ENCODE results near the gene KIAA1191. TPM values are rescaled to one million over a fixed set of nuclear protein-coding genes. Genes with fewer than 3 reads are reported as not detected.

The KIAA1191 gene
- total RNA-seq, 3 donors from 2014 or later (not counting 1 experiment from before 2014, with no cell fraction given): 36.8 to 76.3 (median 75.7) TPM

DNA sequence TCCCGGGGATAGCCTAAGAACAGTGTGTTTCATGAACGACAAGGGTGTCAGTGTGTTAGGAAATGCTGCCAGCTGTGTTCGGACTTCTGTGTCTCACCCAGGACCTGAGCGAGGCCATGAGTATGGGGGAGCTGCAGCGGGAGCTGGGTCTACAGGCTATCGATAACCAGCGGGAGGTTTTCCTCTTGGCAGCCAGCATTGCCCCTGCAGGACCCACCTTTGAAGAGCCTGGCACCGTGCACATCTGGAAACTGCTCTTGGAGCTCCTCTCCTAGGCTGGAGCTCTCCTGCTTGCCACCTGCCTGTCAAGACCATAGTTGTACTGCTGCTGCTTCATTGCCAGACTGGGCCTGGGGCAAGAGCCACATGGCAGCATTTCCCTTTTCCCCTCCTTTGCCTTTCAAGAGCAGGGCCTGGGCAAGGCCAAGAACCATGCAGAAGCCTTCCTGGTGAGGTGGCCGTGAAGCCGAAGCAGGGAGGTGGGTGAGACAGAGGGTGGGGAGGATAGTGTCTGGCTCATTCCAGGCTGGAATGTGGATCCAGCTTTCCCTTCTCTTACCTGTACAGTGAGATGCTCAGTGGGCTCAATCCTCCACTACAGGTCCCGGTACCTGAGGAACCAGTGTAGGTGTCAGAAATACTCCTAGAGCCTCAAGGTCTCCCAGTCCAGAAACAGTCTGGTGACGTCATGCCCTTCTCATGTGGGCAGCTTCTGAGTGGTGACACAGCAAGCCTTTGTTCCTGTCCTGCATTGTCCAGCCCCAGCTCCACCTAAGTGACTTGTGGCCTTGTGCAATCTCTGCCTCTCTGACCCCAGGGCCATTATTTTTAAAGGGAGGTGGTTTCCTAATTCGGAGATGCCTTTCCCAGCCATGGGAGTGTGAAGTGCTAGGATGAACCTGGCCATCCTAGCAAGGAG, 10.3 kb upstream of the KIAA1191 start:
- H3K36me3 ChIP-seq (ENCODE audit: control insufficient read depth, insufficient read depth, low read length): no peaks in the 10 kb centered on the region
- 94% methylated on average over 13 of the region's 13 CpGs for WGBS (ENCODE audit: insufficient coverage)
- Mint-ChIP-seq H3K36me3 (peaks cover 6% of the 10 kb centered on the region), H3K27ac (no peak overlapping the region), H3K27me3 (ENCODE audit: low read depth in 2 of 2) (peaks cover 0 to 10% of the 10 kb centered on the region in 2 donors), H3K9me3 (no peaks in the 10 kb centered on the region), H3K4me3 (no peak overlapping the region), H3K4me1 (peaks cover 0 to 8% of the 10 kb centered on the region in 2 donors)
- no peak overlapping the region for H3K27ac ChIP-seq (ENCODE audit: low read length)
- H3K9me3 ChIP-seq (ENCODE audit: control insufficient read depth, insufficient read depth, low read length): no peaks in the 10 kb centered on the region
- ATAC-seq: no peak
- no peak for DNase-seq
- intact Hi-C loops (cut with micrococcal nuclease): no loop called here
- no peaks in the 10 kb centered on the region for H3K4me1 ChIP-seq (ENCODE audit: control insufficient read depth, insufficient read depth, low read length)
- TF ChIP-seq, protein P1, sequence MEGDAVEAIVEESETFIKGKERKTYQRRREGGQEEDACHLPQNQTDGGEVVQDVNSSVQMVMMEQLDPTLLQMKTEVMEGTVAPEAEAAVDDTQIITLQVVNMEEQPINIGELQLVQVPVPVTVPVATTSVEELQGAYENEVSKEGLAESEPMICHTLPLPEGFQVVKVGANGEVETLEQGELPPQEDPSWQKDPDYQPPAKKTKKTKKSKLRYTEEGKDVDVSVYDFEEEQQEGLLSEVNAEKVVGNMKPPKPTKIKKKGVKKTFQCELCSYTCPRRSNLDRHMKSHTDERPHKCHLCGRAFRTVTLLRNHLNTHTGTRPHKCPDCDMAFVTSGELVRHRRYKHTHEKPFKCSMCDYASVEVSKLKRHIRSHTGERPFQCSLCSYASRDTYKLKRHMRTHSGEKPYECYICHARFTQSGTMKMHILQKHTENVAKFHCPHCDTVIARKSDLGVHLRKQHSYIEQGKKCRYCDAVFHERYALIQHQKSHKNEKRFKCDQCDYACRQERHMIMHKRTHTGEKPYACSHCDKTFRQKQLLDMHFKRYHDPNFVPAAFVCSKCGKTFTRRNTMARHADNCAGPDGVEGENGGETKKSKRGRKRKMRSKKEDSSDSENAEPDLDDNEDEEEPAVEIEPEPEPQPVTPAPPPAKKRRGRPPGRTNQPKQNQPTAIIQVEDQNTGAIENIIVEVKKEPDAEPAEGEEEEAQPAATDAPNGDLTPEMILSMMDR (IDR thresholded peaks at IDR 0.05): no peak
- H3K27me3 ChIP-seq (ENCODE audit: control insufficient read depth, insufficient read depth, low read length): no peaks in the 10 kb centered on the region
- no peak overlapping the region for H3K4me3 ChIP-seq (ENCODE audit: low read length)

DNA sequence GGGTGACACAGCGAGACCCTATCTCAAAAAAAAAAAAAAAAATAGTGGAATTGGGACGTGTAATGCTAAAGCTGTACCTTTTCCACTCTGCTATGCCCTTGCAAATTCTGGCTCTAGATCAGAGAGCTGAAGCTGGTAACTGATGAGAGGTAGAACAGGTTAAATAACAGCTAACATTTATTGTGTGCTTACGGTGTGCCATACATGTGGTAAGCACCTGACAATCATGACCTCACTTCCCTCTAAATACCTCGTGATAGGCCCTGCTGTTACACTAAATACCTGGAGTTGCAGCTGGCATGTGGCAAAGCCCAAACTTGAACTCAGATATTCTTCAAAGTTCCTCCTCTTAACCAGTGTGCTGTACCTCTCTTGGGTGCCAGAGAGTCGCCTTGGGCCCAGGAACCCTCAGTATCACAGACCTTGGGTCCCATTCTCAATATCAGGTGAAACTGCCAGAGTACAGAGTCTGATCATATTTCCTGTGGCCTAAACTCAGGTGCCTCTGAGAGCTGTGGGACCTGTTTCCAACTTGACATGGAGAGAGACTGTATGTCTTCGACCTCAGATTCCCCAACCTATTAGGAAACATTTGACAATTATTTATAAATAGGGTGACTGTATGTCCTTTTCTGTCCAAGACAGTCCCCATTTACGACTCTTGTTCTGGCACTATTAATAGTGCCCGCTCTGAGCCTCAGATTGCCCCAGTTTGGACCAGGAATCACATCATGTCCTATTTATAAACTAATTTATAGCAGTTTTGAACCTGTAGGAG, 8.6 kb upstream of the KIAA1191 start:
- no peaks in the 10 kb centered on the region for H3K27me3 ChIP-seq (ENCODE audit: control insufficient read depth, insufficient read depth, low read length)
- H3K27ac Mint-ChIP-seq: no peak overlapping the region
- no peaks in the 10 kb centered on the region for H3K9me3 Mint-ChIP-seq
- peaks cover 6% of the 10 kb centered on the region for H3K36me3 Mint-ChIP-seq
- H3K27ac ChIP-seq (ENCODE audit: low read length): no peak overlapping the region
- DNase-seq (no peak), ATAC-seq (no peak)
- no peaks in the 10 kb centered on the region for H3K36me3 ChIP-seq (ENCODE audit: control insufficient read depth, insufficient read depth, low read length)
- H3K27me3 Mint-ChIP-seq (ENCODE audit: low read depth in 2 of 2): peaks cover 0 to 13% of the 10 kb centered on the region in 2 donors
- 92% methylated on average over 6 of the region's 8 CpGs for WGBS (ENCODE audit: insufficient coverage)
- H3K4me1 Mint-ChIP-seq: peaks cover 0 to 8% of the 10 kb centered on the region in 2 donors
- TF ChIP-seq, protein P1 (IDR thresholded peaks at IDR 0.05): no peak
- H3K4me3 ChIP-seq (ENCODE audit: low read length): no peak overlapping the region
- intact Hi-C loops (cut with micrococcal nuclease): no loop called here
- H3K4me1 ChIP-seq (ENCODE audit: control insufficient read depth, insufficient read depth, low read length): peaks cover 5% of the 10 kb centered on the region
- H3K9me3 ChIP-seq (ENCODE audit: control insufficient read depth, insufficient read depth, low read length): no peaks in the 10 kb centered on the region
- no peak overlapping the region for H3K4me3 Mint-ChIP-seq

DNA sequence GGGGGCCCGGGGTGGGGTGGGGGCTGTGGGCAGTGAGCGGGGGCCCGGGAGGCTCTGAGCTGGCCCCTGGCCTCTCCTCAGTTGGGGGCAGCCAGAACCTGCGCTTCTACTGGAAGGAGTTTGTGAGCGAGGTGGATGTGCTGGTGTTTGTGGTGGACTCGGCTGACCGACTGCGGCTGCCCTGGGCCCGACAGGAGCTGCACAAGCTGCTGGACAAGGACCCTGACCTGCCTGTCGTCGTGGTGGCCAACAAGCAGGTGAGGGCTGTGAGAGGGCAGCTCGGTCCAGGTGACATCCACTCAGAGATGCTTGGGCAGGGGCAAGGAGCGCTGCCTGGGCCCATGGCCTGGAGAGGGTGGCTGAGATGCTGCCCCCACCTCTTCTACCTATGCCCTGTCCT, 7.2 kb upstream of the KIAA1191 start:
- 95% methylated on average over 12 of the region's 13 CpGs for WGBS (ENCODE audit: insufficient coverage)
- Mint-ChIP-seq H3K27ac (no peak overlapping the region), H3K36me3 (peaks cover 6% of the 10 kb centered on the region), H3K9me3 (no peaks in the 10 kb centered on the region), H3K27me3 (ENCODE audit: low read depth in 2 of 2) (peaks cover 0 to 16% of the 10 kb centered on the region in 2 donors), H3K4me3 (no peak overlapping the region), H3K4me1 (peaks cover 0 to 8% of the 10 kb centered on the region in 2 donors)
- no peak for DNase-seq
- H3K4me3 ChIP-seq (ENCODE audit: low read length): no peak overlapping the region
- no peak overlapping the region for H3K27ac ChIP-seq (ENCODE audit: low read length)
- ATAC-seq: no peak
- H3K4me1 ChIP-seq (ENCODE audit: control insufficient read depth, insufficient read depth, low read length): peaks cover 11% of the 10 kb centered on the region
- no peaks in the 10 kb centered on the region for H3K36me3 ChIP-seq (ENCODE audit: control insufficient read depth, insufficient read depth, low read length)
- intact Hi-C loops (cut with micrococcal nuclease): no loop called here
- no peaks in the 10 kb centered on the region for H3K9me3 ChIP-seq (ENCODE audit: control insufficient read depth, insufficient read depth, low read length)
- H3K27me3 ChIP-seq (ENCODE audit: control insufficient read depth, insufficient read depth, low read length): no peaks in the 10 kb centered on the region
- TF ChIP-seq, protein P1 (IDR thresholded peaks at IDR 0.05): no peak
